Activated naive CD4-positive, alpha-beta T cell treated with anti-CD3 and anti-CD28 coated beads, Interleukin-2, amount 50 U/mL, for 24 hours (primary cell): ENCODE measurements around the gene MED9.

Experiments used
- H3K27ac Mint-ChIP-seq: one replicate; pipeline ENCODE4 v1.8.0; 2021; ENCODE audit warnings: mild to moderate bottlenecking, mixed read lengths
- H3K27me3 Mint-ChIP-seq: one replicate; pipeline ENCODE4 v1.8.0; 2021; ENCODE audit warnings: mixed read lengths
- H3K36me3 Mint-ChIP-seq: one replicate; pipeline ENCODE4 v1.8.0; 2021; ENCODE audit warnings: mixed read lengths
- H3K4me1 Mint-ChIP-seq: one replicate; pipeline ENCODE4 v1.8.0; 2021; ENCODE audit warnings: mixed read lengths
- H3K4me3 Mint-ChIP-seq: one replicate; pipeline ENCODE4 v1.8.0; 2021; ENCODE audit warnings: mild to moderate bottlenecking, mixed read lengths
- H3K9me3 Mint-ChIP-seq: one replicate; pipeline ENCODE4 v1.8.0; 2021; ENCODE audit warnings: mixed read lengths

The MED9 gene

DNA sequence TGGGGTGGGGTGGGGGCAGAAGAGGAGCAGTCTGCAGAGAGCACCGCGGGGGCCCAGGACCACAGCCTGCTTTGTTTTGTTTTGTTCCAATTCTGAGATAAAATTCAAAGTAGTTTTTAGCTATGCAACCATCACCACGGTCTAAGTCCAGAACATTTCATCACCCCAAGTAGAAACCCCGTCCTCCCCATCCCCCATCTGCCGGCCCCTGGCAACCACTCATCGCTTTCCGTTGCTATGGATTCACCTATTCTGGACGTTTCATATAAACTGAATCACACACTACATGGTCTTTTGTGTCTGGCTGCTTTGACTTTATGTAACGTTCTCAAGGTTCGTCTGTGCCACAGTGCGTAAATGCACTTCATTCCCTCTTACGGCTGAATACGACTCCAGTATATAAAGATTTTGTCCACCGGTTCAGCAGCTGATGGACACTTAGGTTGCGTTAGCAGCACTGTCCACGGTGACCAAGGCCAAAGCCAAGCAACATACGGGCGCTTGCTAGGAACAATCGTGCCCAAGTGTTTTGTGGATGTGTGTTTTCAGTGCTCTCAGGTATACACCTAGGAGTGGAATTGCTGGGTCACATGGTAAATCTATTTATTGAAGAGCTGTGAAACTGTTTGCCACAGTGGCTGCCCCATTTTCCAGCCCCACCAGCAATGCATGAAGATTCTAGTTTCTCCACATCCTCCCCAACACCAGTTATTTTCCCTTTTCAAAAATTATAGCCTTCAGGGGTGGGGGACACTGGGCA is 47.1 kb downstream of the MED9 start:
- no peak overlapping the region for H3K27ac Mint-ChIP-seq
- H3K4me3 Mint-ChIP-seq = no peak overlapping the region
- H3K36me3 Mint-ChIP-seq = no peaks in the 10 kb centered on the region
- H3K9me3 Mint-ChIP-seq = no peaks in the 10 kb centered on the region
- H3K27me3 Mint-ChIP-seq = no peaks in the 10 kb centered on the region
- H3K4me1 Mint-ChIP-seq = no peaks in the 10 kb centered on the region

DNA sequence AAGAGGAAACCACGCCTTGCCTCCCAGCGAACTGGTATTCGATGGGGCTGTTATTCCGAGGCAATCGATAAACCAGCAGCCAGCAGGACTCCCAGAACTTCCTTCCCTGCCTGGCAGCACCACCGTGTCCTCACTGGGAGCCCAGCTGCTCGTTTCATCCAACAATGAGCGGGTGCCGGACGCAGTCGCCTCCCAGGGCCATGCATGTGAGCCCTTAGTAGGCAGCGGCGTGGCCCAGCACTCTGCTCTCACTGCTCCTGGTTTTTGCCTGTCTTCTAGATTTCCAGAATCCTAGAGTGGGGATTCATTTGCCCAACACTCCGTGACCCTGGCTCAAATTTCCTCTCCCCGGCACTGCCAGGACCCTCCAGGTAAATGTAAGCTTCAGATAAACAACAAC is 48.5 kb downstream of the MED9 start:
- peak overlapping the region; percentile 62 for H3K27ac Mint-ChIP-seq
- no peak overlapping the region for H3K4me3 Mint-ChIP-seq
- H3K9me3 Mint-ChIP-seq = no peaks in the 10 kb centered on the region

DNA sequence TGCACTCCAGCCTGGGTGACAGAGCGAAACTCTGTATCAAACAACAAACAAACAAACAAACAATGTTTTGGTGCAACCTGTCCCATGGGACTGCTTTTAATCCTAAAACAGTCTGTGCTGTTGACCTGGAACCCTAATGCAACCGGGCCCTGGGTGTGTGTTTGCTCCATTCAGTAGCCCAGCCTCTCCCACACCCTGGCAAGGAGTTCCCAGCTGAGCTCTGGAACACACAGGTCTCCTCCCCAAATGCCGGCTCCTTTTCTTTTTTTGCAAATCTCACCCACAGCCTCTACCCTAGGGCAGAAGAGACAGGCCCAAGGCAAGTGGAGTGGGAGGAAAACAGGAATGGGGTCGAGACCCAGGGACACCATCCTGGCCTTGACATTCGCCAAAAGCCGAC is 49.2 kb downstream of the MED9 start:
- Mint-ChIP-seq H3K27ac (no peak overlapping the region), H3K4me1 (no peaks in the 10 kb centered on the region), H3K27me3 (no peaks in the 10 kb centered on the region), H3K9me3 (no peaks in the 10 kb centered on the region), H3K4me3 (no peak overlapping the region), H3K36me3 (no peaks in the 10 kb centered on the region)

More for the DNA sequence above, 48.5 kb downstream of the MED9 start:
- Mint-ChIP-seq H3K27me3 (no peaks in the 10 kb centered on the region), H3K4me1 (no peaks in the 10 kb centered on the region), H3K36me3 (no peaks in the 10 kb centered on the region)

DNA sequence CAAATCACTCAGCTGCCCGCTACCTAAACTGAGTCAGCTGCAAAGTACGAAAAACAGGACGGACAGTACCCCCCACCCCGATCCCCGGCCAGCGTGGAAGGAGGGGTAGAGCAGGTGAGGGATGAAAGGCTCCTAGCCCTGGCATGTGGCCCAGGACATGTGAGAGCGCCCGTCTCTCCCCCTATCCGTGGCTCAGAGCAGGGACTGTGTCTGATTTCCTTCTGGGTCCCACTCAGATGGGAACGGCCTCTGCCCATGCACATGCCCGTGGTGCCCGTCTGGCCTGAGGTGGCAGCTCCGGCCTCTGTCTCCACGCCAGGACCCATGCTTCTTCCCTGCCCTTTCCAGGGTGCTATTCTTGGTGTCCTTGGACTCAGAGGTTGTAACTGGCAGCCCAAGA is 49.6 kb downstream of the MED9 start:
- H3K27ac Mint-ChIP-seq = no peak overlapping the region
- H3K9me3 Mint-ChIP-seq = no peaks in the 10 kb centered on the region
- H3K27me3 Mint-ChIP-seq = no peaks in the 10 kb centered on the region
- H3K4me1 Mint-ChIP-seq = no peaks in the 10 kb centered on the region
- no peak overlapping the region for H3K4me3 Mint-ChIP-seq
- H3K36me3 Mint-ChIP-seq = no peaks in the 10 kb centered on the region

- no peak overlapping the region for H3K27ac Mint-ChIP-seq
- no peaks in the 10 kb centered on the region for H3K36me3 Mint-ChIP-seq
- H3K27me3 Mint-ChIP-seq = no peaks in the 10 kb centered on the region
- H3K9me3 Mint-ChIP-seq = no peaks in the 10 kb centered on the region
- no peak overlapping the region for H3K4me3 Mint-ChIP-seq
- H3K4me1 Mint-ChIP-seq = no peaks in the 10 kb centered on the region
These were observed 50.7 kb downstream of the MED9 start for GRCh38 chr17:17527534-17527933.

DNA sequence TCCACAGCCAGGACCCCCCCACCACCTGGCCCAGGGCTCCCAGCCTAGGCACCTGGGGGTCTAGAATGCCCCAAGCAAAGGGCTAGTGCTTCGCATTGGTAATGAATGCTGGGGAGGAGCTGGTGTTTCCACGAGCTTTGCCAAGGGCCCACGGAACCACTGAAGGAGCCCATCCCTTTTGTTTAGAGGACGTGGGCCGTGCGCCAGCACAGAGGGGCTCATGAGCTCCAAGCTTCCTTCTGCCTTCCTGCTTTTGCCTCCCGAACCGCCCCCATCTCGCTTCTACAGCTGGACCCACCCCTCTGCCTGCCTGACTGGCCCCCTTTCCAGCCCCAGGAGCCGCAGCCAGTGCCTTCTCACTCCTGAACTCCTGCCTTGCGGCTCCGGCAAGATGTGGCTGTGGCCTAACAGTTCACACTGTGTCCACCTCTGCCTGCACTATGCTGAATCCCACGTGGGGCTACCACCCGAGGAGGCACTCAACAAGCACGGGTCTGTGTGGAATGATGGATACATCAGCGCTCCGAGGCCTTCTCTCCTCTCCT is 51.2 kb downstream of the MED9 start:
- no peaks in the 10 kb centered on the region for H3K36me3 Mint-ChIP-seq
- H3K9me3 Mint-ChIP-seq = no peaks in the 10 kb centered on the region
- no peaks in the 10 kb centered on the region for H3K27me3 Mint-ChIP-seq
- H3K4me1 Mint-ChIP-seq = no peaks in the 10 kb centered on the region
- no peak overlapping the region for H3K4me3 Mint-ChIP-seq
- H3K27ac Mint-ChIP-seq = no peak overlapping the region

- no peaks in the 10 kb centered on the region for H3K27me3 Mint-ChIP-seq
- no peak overlapping the region for H3K4me3 Mint-ChIP-seq
- H3K4me1 Mint-ChIP-seq = no peaks in the 10 kb centered on the region
- H3K36me3 Mint-ChIP-seq = no peaks in the 10 kb centered on the region
- no peaks in the 10 kb centered on the region for H3K9me3 Mint-ChIP-seq
- no peak overlapping the region for H3K27ac Mint-ChIP-seq
These were observed 52.2 kb downstream of the MED9 start for GRCh38 chr17:17528696-17529652.

GRCh38 chr17:17531156-17531555 is 54.4 kb downstream of the MED9 start:
- H3K27ac Mint-ChIP-seq = no peak overlapping the region
- H3K4me1 Mint-ChIP-seq = no peaks in the 10 kb centered on the region
- no peak overlapping the region for H3K4me3 Mint-ChIP-seq
- no peaks in the 10 kb centered on the region for H3K9me3 Mint-ChIP-seq
- H3K36me3 Mint-ChIP-seq = no peaks in the 10 kb centered on the region
- H3K27me3 Mint-ChIP-seq = no peaks in the 10 kb centered on the region

GRCh38 chr17:17532991-17533390 is 56.2 kb downstream of the MED9 start:
- no peak overlapping the region for H3K27ac Mint-ChIP-seq
- H3K4me1 Mint-ChIP-seq = no peaks in the 10 kb centered on the region
- no peaks in the 10 kb centered on the region for H3K9me3 Mint-ChIP-seq
- no peak overlapping the region for H3K4me3 Mint-ChIP-seq
- no peaks in the 10 kb centered on the region for H3K27me3 Mint-ChIP-seq
- no peaks in the 10 kb centered on the region for H3K36me3 Mint-ChIP-seq

DNA sequence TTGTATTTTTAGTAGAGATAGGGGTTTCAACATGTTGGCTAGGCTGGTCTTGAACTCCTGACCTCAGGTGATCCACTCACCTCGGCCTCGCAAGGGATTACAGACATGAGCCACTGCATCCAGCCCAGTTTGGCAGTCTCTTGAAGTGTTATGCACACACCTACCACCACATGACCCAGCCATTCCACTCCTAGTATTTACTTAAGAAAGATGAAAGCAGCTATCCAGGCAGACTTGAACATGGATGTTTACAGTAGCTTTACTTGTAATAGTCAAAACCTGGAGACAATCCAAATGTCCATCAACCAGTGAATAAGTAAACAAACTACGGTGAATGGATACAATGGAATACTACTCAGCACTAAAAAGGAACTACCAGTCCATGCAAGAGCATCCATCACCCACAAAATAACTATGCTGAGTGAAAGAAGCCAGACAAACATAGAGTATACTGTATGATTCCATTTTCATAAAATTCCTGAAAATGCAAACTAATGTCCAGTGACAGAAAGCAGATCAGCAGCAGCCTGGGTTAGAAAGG is 57.2 kb downstream of the MED9 start:
- Mint-ChIP-seq H3K27me3 (no peaks in the 10 kb centered on the region), H3K36me3 (no peaks in the 10 kb centered on the region), H3K4me1 (no peaks in the 10 kb centered on the region), H3K27ac (no peak overlapping the region), H3K4me3 (no peak overlapping the region), H3K9me3 (no peaks in the 10 kb centered on the region)

GRCh38 chr17:17535957-17536356 is 59.2 kb downstream of the MED9 start:
- H3K4me3 Mint-ChIP-seq = no peak overlapping the region
- H3K36me3 Mint-ChIP-seq = no peaks in the 10 kb centered on the region
- H3K27ac Mint-ChIP-seq = no peak overlapping the region
- no peaks in the 10 kb centered on the region for H3K9me3 Mint-ChIP-seq
- H3K27me3 Mint-ChIP-seq = no peaks in the 10 kb centered on the region
- H3K4me1 Mint-ChIP-seq = no peaks in the 10 kb centered on the region

DNA sequence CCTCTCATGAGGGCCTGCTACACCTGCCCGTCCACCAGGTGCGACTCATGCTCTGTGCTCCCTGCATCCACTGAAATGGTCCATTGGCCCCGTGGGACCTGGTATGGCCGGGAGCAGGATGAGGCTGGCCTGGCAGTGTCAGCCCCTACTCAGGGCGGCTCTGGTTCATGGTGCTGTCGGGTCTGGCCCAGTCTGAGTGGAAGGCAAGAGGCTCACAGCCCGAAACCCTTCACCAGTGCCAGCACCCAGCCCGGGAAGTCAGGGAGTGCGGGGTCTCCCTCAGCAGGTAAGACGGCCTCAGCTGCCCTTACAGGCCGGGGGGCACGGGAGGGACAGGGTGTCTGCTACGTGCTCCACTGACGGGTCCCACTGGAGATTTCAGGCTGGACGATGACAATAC is 59.9 kb downstream of the MED9 start:
- H3K36me3 Mint-ChIP-seq = no peaks in the 10 kb centered on the region
- no peak overlapping the region for H3K27ac Mint-ChIP-seq
- H3K4me1 Mint-ChIP-seq = no peaks in the 10 kb centered on the region
- H3K9me3 Mint-ChIP-seq = no peaks in the 10 kb centered on the region
- no peak overlapping the region for H3K4me3 Mint-ChIP-seq
- H3K27me3 Mint-ChIP-seq = no peaks in the 10 kb centered on the region

DNA sequence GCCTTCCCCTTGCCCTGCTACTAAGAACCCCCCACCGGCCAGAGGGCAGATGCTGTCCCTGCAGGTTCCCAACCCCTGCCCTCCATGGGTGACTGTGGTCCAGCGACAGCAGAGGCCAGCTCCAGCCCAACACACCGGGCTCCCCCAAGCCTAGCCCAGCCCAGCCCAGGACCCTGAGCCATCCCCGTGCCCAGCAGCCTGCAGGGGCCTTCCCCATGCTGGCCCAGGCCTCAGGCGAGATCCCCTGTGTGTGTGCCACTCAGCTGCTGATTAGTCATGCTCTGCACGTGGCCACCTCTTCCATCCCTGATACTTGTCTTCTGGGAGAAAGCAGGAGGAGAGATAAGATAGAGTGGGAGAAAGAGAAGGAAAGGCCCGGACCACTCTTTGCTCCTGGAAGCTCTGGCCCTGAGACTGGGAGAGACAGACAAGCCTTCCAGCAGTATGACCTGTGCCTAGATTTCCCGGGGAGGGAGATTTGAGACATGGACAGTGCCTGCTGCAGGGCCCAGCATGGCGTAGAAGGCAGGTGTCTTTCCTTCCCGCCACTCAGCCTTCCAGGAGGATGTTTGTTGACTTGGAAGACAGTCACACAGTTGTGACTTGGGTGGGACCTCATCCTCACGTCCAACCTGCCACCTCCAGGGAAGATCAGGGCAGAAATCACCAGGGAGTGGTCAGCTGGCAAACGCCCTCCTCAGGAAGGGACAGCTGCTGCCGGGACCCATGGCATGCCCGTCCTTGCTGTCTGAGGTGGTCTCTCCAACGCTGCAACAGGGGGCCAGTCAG is 60.7 kb downstream of the MED9 start:
- H3K27me3 Mint-ChIP-seq = no peaks in the 10 kb centered on the region
- H3K27ac Mint-ChIP-seq = no peak overlapping the region
- no peaks in the 10 kb centered on the region for H3K4me1 Mint-ChIP-seq
- no peaks in the 10 kb centered on the region for H3K36me3 Mint-ChIP-seq
- H3K4me3 Mint-ChIP-seq = no peak overlapping the region
- no peaks in the 10 kb centered on the region for H3K9me3 Mint-ChIP-seq

DNA sequence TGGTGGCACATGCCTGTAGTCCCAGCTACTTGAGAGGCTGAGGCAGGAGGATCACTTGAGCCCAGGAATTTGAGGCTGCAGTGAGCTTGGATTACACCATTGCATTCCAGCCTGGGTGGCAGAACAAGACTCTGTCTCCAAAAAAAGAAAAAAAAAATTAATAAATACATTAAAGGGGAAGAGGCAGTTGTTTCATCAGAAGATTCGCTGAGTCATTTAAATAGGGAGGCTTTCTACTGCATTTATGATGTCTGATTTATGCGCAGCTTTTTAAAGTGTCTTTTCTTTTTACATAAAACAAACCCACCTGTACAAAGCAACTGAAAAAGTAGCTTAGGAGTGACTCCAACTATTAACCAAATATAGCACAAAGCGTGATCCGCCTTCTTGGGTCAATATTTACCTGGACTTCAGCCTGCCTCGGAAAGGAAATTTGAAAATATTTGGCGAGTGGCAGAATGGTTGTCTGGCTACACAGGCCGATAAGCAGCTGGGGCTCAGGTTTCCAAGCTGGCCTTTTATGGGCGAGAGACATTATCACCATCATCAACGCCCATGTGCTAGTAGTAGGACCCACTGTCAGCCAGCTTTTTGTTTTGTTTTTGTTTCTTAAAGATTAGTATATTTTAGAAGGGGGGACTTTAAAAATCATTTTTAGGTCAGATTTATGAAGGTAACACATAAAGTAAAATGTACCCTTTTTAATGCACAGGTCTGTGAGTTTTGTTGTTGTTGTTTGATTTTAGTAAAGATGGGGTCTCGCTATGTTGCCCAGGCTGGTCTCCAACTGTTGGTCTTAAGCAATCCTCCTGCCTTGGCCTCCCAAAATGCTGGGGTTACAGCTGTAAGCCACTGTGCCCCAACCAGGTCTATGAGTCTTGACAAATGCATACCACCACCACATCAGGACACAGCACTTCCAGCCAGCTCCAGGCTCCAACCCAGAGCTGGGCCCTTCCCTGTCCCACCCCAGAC is 61.9 kb downstream of the MED9 start:
- no peaks in the 10 kb centered on the region for H3K36me3 Mint-ChIP-seq
- H3K27me3 Mint-ChIP-seq = no peaks in the 10 kb centered on the region
- H3K4me1 Mint-ChIP-seq = no peaks in the 10 kb centered on the region
- H3K4me3 Mint-ChIP-seq = no peak overlapping the region
- no peak overlapping the region for H3K27ac Mint-ChIP-seq
- no peaks in the 10 kb centered on the region for H3K9me3 Mint-ChIP-seq
